Fibroblast of lung (primary cell): ENCODE data around the gene FHIT. TPM values are rescaled to one million over a fixed set of nuclear protein-coding genes. Genes with fewer than 3 reads are reported as not detected.
"Not testable (repeated sequence)": the region's sequence is repeated elsewhere in the genome, so short reads cannot be mapped to it uniquely, and the experiment has no call there.

Source experiments
- DNase-seq, 2 donors: peaks; one replicate each; pipeline versions ENCODE4 v3.0.0 to v3.0.0-alpha.2; 2010; ENCODE audit warnings: low read depth in 2 of 2
- H2AFZ ChIP-seq: 2 replicates; pipeline ENCODE4 v1.5.1; 2012; ENCODE audit warnings: low read length, control low read depth, inconsistent platforms
- H3K27ac ChIP-seq: 2 replicates; pipeline ENCODE4 v1.5.1; 2011; ENCODE audit warnings: low read length, control low read depth; ENCODE audit not compliant: insufficient read depth
- H3K27me3 ChIP-seq: 2 replicates; pipeline ENCODE4 v1.5.1; 2011; ENCODE audit warnings: mild to moderate bottlenecking, low read length; ENCODE audit not compliant: control insufficient read depth, insufficient read depth
- H3K36me3 ChIP-seq: 2 replicates; pipeline ENCODE4 v1.5.1; 2011; ENCODE audit warnings: low read length; ENCODE audit not compliant: control insufficient read depth, insufficient read depth
- H3K4me1 ChIP-seq: 2 replicates; pipeline ENCODE4 v1.5.1; 2011; ENCODE audit warnings: low read length; ENCODE audit not compliant: control insufficient read depth, insufficient read depth; ENCODE audit errors: extremely low read depth
- H3K4me2 ChIP-seq: 2 replicates; pipeline ENCODE4 v1.5.1; 2011; ENCODE audit warnings: low read length, control low read depth; ENCODE audit not compliant: insufficient read depth; ENCODE audit errors: extremely low read depth
- H3K4me3 ChIP-seq, 4 experiments: fragments of 200-600 bp in 1 of 4; sonication (generic) in 1 of 4; replicated peaks in 1 of 4; 2 replicates each; pipeline ENCODE4 v1.5.1; 2011 to 2016; ENCODE audit warnings: low read length in 4 of 4, low read depth in 3 of 4, mild to moderate bottlenecking in 3 of 4, control low read depth in 2 of 4, inconsistent platforms in 1 of 4, mixed read lengths in 1 of 4; ENCODE audit not compliant: insufficient read depth in 1 of 4; ENCODE audit errors: control extremely low read depth in 1 of 4
- H3K79me2 ChIP-seq: 2 replicates; pipeline ENCODE4 v1.5.1; 2012; ENCODE audit warnings: mild to moderate bottlenecking, low read length, inconsistent platforms; ENCODE audit not compliant: control insufficient read depth, insufficient read depth
- H3K9ac ChIP-seq: 2 replicates; pipeline ENCODE4 v1.5.1; 2011; ENCODE audit warnings: mild to moderate bottlenecking, low read length, control low read depth; ENCODE audit not compliant: insufficient read depth
- H3K9me3 ChIP-seq: 2 replicates; pipeline ENCODE4 v1.5.1; 2012; ENCODE audit warnings: low read depth, low read length; ENCODE audit not compliant: control insufficient read depth, insufficient read depth
- H4K20me1 ChIP-seq: 2 replicates; pipeline ENCODE4 v1.5.1; 2011; ENCODE audit warnings: low read length; ENCODE audit not compliant: control insufficient read depth, insufficient read depth; ENCODE audit errors: extremely low read depth
- EZH2 ChIP-seq: IDR thresholded peaks from 2 replicates; pipeline ENCODE4 v1.5.1; 2012; ENCODE audit warnings: low read length, control low read depth, mild to moderate bottlenecking; ENCODE audit errors: missing control alignments
- polyA plus RNA-seq, 2 donors: library from polyadenylated mRNA; depleted of rRNA in 1 of 2; stranded (reverse) in 1 of 2; unstranded in 1 of 2; fragments of >200 nt; gene quantifications; 2 replicates each; pipeline ENCODE4 v1.2.1, GENCODE V29; 2011 to 2012; ENCODE audit warnings: missing spikeins in 1 of 2
- total RNA-seq: library from RNA; depleted of rRNA; stranded (reverse); fragments of >200 nt; gene quantifications from 2 replicates; pipeline ENCODE4 v1.2.1, GENCODE V29; 2014
- TF ChIP-seq, protein P1 (sequence below), 2 donors: IDR thresholded peaks in 1 of 2; conservative IDR thresholded peaks in 1 of 2; 1 replicate in 1 of 2; 2 replicates in 1 of 2; pipeline ENCODE4 v1.5.1; 2011 to 2012; ENCODE audit warnings: low read length in 2 of 2, control low read depth in 1 of 2, inconsistent platforms in 1 of 2, low read depth in 1 of 2, mild to moderate bottlenecking in 1 of 2

Gene FHIT
- total and polyA plus RNA-seq, 2 donors (not counting 1 experiment from before 2014, with no cell fraction given), result 0.79 to 2.1 TPM

DNA sequence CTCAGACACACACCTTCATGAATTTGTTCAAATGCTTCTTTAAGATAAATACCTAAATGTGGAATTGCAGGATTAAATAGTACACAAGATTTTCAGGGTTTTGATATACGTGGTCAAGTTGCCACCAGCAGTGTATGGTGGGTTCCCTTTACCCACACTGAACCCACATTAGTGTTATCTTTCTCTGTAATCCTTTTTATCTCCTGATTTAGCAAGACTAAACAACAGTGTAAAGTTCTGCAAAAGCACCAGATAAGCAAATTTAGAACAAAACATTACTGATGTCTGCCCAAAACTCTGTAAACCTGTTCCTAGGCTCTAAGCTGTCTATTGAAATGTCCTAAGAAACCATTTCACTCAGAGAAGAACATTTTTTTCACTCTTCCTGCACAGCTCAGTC lies 352.9 kb downstream of the FHIT start:
- H3K9me3 ChIP-seq, result no peaks in the 10 kb centered on the region
- H3K4me3 ChIP-seq, result no peak overlapping the region
- DNase-seq, result no peak
- H3K27me3 ChIP-seq, result no peaks in the 10 kb centered on the region
- H3K27ac ChIP-seq, result no peak overlapping the region
- H3K36me3 ChIP-seq, result no peaks in the 10 kb centered on the region
- no peaks in the 10 kb centered on the region for H3K4me1 ChIP-seq
- H3K79me2 ChIP-seq, result no peaks in the 10 kb centered on the region
- no peaks in the 10 kb centered on the region for H4K20me1 ChIP-seq
- H2AFZ ChIP-seq, result no peak overlapping the region
- H3K9ac ChIP-seq, result no peak overlapping the region
- no peak for TF ChIP-seq EZH2
- TF ChIP-seq, protein P1, sequence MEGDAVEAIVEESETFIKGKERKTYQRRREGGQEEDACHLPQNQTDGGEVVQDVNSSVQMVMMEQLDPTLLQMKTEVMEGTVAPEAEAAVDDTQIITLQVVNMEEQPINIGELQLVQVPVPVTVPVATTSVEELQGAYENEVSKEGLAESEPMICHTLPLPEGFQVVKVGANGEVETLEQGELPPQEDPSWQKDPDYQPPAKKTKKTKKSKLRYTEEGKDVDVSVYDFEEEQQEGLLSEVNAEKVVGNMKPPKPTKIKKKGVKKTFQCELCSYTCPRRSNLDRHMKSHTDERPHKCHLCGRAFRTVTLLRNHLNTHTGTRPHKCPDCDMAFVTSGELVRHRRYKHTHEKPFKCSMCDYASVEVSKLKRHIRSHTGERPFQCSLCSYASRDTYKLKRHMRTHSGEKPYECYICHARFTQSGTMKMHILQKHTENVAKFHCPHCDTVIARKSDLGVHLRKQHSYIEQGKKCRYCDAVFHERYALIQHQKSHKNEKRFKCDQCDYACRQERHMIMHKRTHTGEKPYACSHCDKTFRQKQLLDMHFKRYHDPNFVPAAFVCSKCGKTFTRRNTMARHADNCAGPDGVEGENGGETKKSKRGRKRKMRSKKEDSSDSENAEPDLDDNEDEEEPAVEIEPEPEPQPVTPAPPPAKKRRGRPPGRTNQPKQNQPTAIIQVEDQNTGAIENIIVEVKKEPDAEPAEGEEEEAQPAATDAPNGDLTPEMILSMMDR (conservative IDR thresholded peaks at IDR 0.05 in 1 of 2, IDR thresholded peaks at IDR 0.05 in 1 of 2; ENCODE audit: low read depth in 1 of 2, low read length in 2 of 2), result no peak
- H3K4me2 ChIP-seq, result no peak overlapping the region

DNA sequence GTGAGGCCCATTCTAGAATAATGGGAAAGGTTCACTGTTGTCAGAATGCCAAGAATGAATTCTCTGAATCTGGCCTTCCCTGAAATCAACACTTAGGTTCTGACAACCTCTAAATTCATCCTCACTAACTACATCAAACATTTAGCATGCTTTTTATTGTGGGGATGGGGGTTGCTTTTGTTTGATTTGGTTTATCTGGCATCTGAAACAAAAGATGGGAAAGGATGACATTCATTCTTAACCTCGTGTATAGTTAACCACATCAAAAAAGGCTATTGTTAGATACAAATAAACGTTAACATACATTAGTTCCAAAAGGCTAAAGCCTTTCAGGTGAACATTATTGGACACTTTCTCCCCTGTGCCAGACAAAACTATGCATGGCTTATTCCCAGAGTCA lies 357.3 kb downstream of the FHIT start:
- H3K9ac ChIP-seq, result no peak overlapping the region
- H3K4me1 ChIP-seq, result no peaks in the 10 kb centered on the region
- TF ChIP-seq, protein P1 (conservative IDR thresholded peaks at IDR 0.05 in 1 of 2, IDR thresholded peaks at IDR 0.05 in 1 of 2; ENCODE audit: low read depth in 1 of 2, low read length in 2 of 2), result no peak
- TF ChIP-seq EZH2, result no peak
- no peaks in the 10 kb centered on the region for H3K27me3 ChIP-seq
- H3K27ac ChIP-seq, result no peak overlapping the region
- H3K36me3 ChIP-seq, result no peaks in the 10 kb centered on the region
- no peak overlapping the region for H3K4me2 ChIP-seq
- H2AFZ ChIP-seq, result no peak overlapping the region
- H3K4me3 ChIP-seq, result no peak overlapping the region
- no peaks in the 10 kb centered on the region for H4K20me1 ChIP-seq
- H3K9me3 ChIP-seq, result no peaks in the 10 kb centered on the region
- no peak for DNase-seq
- H3K79me2 ChIP-seq, result no peaks in the 10 kb centered on the region

DNA sequence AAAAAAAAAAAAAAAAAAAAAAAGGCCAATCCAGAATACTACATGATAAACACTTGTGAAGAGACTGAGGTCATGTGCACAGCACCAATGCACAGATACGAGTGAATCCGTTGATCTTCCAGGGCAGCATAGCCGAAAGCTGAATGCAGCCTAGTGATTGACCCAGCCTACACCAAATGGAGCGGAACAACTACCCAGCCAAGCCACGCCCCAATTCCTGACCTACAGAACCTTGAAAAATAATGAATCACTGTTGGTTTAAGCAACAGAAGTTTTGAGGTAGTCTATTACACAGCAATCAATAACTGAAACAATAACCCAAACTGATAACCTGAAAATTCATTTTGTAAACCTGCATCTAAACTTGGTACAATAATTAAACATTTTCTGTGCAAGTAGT lies 361.0 kb downstream of the FHIT start:
- Histone ChIP-seq H3K36me3 (no peaks in the 10 kb centered on the region), H3K27ac (no peak overlapping the region), H2AFZ (no peak overlapping the region), H4K20me1 (no peaks in the 10 kb centered on the region), H3K4me3 (no peak overlapping the region), H3K27me3 (no peaks in the 10 kb centered on the region), H3K9me3 (no peaks in the 10 kb centered on the region), H3K4me1 (no peaks in the 10 kb centered on the region), H3K9ac (no peak overlapping the region), H3K79me2 (no peaks in the 10 kb centered on the region), H3K4me2 (no peak overlapping the region)
- DNase-seq, result no peak
- no peak for TF ChIP-seq EZH2
- TF ChIP-seq, protein P1 (conservative IDR thresholded peaks at IDR 0.05 in 1 of 2, IDR thresholded peaks at IDR 0.05 in 1 of 2; ENCODE audit: low read depth in 1 of 2, low read length in 2 of 2), result no peak

DNA sequence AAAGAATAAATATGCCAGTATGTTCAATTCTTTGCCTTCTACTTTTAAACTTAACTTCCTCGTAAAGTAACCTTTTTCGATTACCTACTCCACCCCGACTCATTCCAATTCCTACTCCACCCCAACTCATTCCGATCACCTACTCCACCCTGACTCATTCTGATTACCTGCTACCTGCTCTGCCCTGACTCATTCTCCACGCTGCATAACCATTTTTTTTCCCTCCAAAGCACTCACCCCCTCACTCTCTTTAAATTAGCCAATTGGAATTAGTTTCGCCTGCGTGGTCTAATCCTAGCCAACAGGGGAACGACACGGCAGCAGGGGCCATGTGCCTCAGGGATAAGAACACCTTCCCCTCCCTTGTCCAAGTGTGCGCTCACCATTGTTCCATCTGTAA lies 362.3 kb downstream of the FHIT start:
- H3K9ac ChIP-seq, H3K9me3 ChIP-seq, H4K20me1 ChIP-seq, H3K4me3 ChIP-seq, H3K4me2 ChIP-seq, H3K4me1 ChIP-seq, H3K27ac ChIP-seq, H3K36me3 ChIP-seq, H3K79me2 ChIP-seq, DNase-seq, H2AFZ ChIP-seq, H3K27me3 ChIP-seq: not testable (repeated sequence)
